SW480 (cell line): ENCODE measurements around the gene C19orf85.

Experiments used
- DNase-seq: peaks from one replicate; pipeline ENCODE4 v3.0.0-alpha.2; 2016; ENCODE audit warnings: low spot score

The C19orf85 gene

DNA sequence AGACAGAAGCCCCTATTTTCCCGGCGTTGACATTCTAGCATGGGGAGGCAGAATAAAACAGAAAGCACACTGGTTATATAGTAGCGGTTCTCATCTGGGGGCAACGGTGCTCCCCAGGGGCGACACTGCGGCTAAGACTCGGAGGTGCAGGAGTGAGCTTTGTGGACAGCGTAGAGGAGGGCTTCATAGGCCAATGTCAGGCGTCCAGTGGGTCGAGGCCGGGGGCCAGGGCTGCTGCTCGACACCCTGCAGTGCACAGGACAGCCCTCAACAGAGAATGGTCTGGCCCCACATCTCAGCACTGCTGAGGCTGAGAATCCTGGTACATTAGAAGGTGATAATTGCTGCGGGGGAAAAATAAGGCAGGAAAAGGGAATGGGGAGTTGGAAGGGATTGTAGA lies 13.4 kb upstream of the C19orf85 start:
- DNase-seq, result no peak

DNA sequence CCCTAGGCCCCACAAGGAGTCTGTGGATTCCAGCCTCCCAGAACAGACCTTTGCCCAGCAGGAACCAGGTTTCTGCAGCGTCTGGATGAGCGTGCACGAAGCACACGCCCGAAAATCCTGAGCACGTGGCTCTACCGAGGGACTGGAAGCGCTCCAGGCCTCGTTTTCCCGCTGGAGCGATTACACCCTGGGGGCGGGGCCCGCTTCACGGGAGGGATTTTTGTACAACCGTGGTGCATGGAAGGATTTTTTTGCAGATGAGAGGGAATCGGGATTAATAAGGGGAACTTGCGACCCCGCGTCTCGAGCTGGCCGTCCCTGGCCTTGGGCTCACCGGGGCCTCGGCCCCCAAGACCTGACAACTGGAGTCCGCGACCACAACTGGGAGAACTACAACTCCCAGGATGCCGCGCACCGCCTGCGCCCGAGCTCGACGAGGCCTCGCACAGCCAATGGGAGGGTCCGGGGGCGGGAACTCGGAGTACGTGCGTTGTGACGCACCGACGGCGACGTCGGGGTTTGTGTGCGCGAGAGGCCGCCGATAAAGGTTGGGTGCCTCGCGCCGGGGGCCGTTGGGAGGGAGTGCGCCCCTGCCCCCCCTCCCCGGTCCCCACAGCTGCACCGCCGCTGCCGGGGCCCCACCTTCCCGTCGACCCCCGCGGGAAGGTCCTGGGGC lies 11.7 kb upstream of the C19orf85 start, which contains the start of gene ZNF628:
Gene ZNF628, plus strand, starts transcription at position 518 of the 676 bp plus-strand sequence. CDS start 3,294 bp downstream, outside the sequence.
- peak; percentile 99 for DNase-seq

DNA sequence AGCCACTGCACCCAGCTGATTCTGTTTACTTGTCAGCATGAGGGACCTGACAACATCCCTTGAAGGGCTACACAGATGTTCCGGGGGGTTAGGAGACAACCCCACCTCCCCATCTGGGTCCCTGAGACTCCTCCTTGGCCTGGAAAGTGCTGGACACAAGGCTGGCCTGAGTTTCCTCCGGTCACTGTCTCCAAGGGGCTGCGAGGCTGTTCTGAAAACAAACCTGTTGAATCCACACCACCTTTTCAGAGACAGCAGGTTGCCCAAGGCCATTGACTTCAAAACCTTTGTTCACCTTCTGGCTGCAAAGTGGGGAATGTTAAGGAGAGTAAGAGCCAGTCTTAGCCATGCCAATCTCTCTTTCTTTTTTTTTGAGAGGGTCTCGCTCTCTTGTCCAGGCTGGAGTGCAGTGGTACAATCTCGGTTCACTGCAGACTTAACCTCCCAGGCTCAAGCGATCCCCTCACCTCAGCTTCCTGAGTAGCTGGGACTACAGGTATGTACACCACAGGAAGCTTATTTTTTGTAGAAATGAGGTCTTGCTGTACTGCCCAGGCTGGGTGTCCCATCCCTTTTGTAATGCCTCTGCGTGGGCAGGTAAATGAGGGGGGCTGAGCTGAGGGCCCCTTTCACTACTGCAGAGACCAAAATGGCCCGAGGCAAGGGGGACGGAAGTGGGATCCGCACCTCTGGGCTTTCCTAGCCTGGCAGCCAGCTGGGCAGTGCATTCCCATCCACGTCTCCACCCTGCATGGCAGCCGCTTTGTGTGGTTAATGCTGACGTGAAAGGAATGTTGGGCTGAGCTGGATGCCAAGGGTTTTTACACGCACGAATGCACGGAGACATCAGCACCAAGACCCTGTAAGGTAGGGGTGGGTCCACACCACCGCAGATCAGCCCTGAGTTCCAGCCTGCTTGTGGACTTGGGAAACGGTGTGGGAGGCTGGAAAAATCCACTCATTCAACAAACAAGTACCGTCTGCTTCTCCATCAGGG lies 10.0 kb upstream of the C19orf85 start:
- DNase-seq, result peak; percentile 98

- peak; percentile 66 for DNase-seq
Measured at GRCh38 chr19:55473225-55474012, 8.9 kb upstream of the C19orf85 start.

GRCh38 chr19:55472463-55472862 lies 7.9 kb upstream of the C19orf85 start:
- peak; percentile 99 for DNase-seq

DNA sequence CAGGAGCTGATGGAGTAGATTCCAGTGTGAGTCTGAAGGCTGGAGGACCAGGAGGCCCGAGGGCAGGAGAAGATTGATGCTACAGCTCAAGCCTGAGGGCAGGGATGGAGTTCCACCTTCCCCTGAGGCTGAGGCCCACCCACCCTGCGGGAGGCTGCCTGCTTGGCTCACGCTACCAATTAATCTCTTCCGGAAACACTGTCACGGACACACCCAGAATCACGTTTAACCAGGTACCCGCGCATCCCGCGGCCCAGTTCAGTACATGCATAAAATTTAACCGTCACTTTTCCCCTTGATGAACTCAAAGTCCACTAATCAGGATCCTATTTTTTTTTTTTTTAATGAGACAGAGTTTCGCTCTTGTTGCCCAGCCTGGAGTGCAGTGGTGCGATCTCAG lies 6.7 kb upstream of the C19orf85 start:
- DNase-seq, result peak; percentile 68

GRCh38 chr19:55468054-55468393 lies 3.5 kb upstream of the C19orf85 start:
- no peak for DNase-seq

- DNase-seq, result peak; percentile 41
Measured at GRCh38 chr19:55467236-55468053, 2.9 kb upstream of the C19orf85 start.

DNA sequence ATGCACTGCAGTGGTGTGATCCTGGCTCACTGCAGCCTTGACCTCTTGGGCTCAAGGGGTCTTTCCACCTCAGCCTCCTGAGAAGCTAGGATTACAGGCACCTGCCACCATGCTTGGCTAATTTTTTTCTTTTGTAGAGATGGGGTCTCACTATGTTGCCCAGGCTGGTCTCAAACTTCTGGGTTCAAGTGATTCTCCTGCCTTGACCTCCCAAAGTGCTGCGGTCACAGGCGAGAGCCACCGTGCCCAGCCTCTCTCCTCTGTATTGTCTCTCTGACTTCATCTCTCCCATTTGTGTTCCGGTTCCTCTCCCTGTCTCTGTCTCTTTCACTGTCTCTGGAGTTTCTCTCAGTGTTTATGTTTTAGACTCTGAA lies 1.7 kb upstream of the C19orf85 start:
- no peak for DNase-seq

- DNase-seq, result no peak
Measured at GRCh38 chr19:55465460-55466240, 1.1 kb upstream of the C19orf85 start.

GRCh38 chr19:55464039-55464661 lies 401 bp downstream of the C19orf85 start:
- DNase-seq, result no peak

GRCh38 chr19:55463583-55464031 lies 944 bp downstream of the C19orf85 start:
- DNase-seq, result no peak

DNA sequence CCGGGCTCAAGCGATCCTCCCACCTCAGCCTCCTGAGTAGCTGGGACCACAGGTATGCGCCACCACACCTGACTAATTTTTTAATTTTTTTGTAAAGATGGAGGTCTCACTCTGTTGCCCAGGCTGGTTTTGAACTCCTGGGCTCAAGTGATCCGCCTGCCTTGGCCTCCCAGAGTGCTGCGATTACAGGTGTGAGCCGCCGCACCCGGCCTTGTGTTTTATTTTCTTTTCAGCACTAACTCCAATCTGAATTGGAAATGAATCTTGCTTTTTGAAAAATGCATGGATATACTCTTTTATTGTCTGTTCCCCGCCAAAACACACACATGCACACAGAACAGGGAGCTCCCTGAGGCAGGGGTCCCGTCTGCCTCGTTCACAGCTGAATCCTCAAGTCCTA lies 1.8 kb downstream of the C19orf85 start:
- no peak for DNase-seq

GRCh38 chr19:55461974-55462626 lies 2.5 kb downstream of the C19orf85 start:
- DNase-seq, result no peak

DNA sequence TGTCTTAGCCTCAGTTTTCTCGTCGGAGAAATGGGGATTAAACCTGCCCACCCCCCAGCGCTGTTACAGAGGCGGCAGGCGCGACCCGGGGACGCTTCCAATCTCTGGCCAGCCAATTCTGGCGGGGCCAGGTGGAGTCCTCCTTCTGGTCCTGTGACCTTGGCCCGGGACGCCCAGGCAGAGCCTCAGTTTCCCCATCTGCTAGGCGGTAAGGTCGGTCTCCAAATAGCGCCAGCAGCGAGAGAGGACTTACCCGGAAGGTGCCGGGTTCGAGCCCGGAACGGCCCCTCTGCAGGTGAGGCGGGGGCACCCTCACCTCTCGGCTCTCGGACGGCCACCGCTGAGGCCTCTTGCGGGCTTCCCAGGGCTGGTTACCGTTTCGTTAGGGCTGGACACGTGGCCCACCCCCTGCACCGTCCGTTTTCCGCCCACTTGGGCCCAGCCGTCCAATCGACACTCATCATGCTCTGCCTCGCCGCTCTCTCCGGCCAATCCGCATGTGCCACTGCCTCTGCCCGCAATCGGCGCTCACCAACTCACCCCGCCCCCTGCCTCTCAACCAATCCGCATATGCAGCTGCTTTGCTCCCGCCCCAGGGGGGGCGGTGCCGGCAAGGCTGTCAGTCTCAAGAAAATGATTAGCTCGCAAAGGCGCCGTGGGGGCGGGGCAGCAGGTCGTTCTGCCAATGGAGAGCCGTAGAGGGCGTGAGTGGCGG lies 3.1 kb downstream of the C19orf85 start, which contains the start of gene ISOC2:
Gene ISOC2, minus strand, starts transcription at position 384 of the 715 bp plus-strand sequence. CDS start 5,156 bp downstream, outside the sequence.
- DNase-seq, result peak; percentile 100

GRCh38 chr19:55460670-55461258 lies 3.8 kb downstream of the C19orf85 start:
- peak; percentile 57 for DNase-seq

- DNase-seq, result no peak
Measured at GRCh38 chr19:55459950-55460657, 4.4 kb downstream of the C19orf85 start.

- no peak for DNase-seq
Measured at GRCh38 chr19:55459551-55459949, 5.0 kb downstream of the C19orf85 start.
